Suprapubic skin (tissue), 3 donors: ENCODE measurements around the gene FIP1L1.

Experiments
- CTCF ChIP-seq, 2 donors: fragments of 200-600 bp in 1 of 2; fragments of 450-650 bp in 1 of 2; sonication (generic) in 1 of 2; IDR thresholded peaks; one replicate each; pipeline ENCODE4 v1.5.1; 2016 to 2019; ENCODE audit warnings: antibody characterized with exemption in 2 of 2, mild to moderate bottlenecking in 1 of 2, moderate library complexity in 1 of 2
- POLR2AphosphoS5 ChIP-seq, 3 donors: sonication (generic); formaldehyde crosslinking; IDR thresholded peaks; one replicate each; pipeline ENCODE4 v1.6.1; 2017; ENCODE audit warnings: antibody characterized with exemption in 3 of 3

- TF ChIP-seq CTCF (IDR thresholded peaks at IDR 0.05) (no peak), POLR2AphosphoS5 (IDR thresholded peaks at IDR 0.05) (no peak)
These were observed 105.8 kb downstream of the FIP1L1 start for GRCh38 chr4:53483250-53483649.
